GM19328 (cell line): ENCODE data around the gene ENOX2.
"Not testable (repeated sequence)": the region's sequence is repeated elsewhere in the genome, so short reads cannot be mapped to it uniquely, and the experiment has no call there.

Experiments
- ATAC-seq: cut with Tn5 transposase; IDR thresholded peaks from one replicate; pipeline ENCODE4 v1.9.1; 2021; ENCODE audit warnings: mild to moderate bottlenecking, moderate library complexity; ENCODE audit not compliant: unreplicated experiment

The ENOX2 gene

DNA sequence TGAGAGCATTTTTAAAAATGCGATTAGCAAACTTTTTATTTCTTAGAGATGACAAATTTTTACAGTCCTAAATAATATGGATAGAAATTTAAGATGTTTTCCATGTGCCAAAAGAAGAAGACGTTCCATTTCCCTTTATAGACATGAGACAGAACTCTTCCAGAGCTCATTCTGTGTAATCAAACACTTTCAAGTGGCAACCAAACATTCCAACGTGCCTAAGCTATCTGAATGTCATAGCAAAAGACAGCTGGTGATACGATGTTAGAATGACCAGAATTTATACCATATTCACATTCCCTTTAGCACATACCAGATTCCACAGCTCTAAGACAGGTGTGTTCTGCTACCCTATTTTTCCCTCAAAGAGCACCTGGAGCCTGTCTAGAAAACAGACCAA, 133.2 kb downstream of the ENOX2 start:
- no peak for ATAC-seq

GRCh38 chrX:130758072-130758471, 144.9 kb downstream of the ENOX2 start:
- no peak for ATAC-seq

GRCh38 chrX:130756233-130756632, 146.8 kb downstream of the ENOX2 start:
- no peak for ATAC-seq

DNA sequence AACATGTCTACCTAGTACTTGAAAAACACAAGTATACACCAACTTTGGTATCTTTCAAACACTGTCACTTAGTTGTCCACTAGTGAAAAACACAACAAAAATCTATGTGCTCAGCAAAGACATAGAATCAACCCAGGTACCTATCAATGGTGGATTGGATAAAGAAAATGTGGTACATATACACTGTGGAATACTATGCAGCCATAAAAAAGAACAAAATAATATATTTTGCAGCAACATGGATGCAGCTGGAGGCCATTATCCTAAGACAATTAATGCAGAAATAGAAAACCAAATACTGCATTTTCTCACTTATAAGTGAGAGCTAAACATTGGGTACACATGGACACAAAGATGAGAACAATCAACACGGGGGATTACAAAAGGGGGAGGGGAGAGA, 148.7 kb downstream of the ENOX2 start:
- ATAC-seq, result no peak

DNA sequence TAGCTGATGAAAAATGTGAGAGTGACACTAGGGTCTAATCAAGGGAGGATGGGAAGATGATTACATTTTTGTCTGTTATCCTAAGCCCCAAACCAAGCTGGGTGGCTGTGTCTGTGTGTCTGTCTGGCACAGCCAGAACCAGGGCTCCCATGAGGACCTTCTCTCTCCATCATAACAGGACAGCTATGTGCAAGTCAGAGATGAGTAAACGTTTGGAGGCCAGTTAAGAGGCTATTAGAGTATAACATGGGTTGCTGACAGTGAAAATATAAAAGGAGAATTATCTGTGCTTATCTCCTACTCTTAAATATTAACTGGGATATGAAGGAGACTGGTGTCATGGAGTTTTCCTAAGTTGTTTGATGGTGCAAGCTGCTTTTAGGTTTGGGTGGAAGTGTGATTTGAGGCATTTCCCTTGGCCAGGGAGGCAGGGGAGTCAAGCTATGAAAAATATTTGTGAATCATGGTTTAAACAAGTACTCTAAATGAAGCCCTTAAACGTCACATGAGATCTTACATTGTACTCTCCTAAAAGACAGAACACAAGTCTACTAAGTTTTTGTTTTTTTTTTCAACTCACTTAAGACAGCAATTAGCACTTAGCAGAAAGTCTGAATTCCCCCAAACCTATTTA, 156.2 kb downstream of the ENOX2 start:
- ATAC-seq, result no peak

- no peak for ATAC-seq
These were observed 156.9 kb downstream of the ENOX2 start for GRCh38 chrX:130746077-130746476.

DNA sequence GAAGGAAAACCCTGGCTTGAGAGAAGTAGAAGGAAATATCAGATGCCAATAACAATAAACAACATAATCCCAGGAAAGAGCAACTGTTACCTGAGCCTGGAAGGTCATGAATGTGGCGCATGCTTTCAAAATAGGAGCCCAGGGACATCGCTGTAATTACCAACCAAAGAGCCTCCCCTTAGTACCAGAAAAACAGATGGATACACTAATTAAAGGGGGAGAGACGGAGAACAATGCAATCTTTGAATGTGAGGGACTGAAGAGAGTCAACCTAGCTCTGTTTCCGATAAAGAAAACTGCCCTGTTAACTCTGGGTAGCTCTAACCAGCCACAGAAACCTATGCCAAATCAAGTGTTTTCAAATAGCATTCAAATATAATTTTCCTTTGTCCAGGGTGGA, 161.4 kb downstream of the ENOX2 start:
- ATAC-seq, result no peak

DNA sequence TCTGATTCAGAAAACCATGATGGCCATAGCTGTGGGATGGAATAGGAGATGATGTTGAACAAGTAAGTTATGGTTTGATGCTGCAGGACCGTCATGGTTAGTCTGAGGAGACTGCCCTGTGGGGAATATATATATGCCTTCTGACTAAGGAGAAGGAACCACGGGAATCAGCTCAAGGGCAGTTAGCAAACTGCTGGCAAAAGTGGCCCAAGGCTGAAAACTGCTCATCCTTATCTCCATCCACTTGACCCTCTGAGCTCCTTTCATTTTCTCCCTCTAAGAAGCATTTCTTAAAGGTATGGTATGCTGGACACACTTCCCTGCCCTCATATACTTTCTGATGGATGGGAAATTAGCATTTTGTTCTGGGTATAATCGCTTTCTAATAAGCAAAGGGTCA, 161.9 kb downstream of the ENOX2 start:
- ATAC-seq, result no peak

- no peak for ATAC-seq
These were observed 164.3 kb downstream of the ENOX2 start for GRCh38 chrX:130738638-130739195.

DNA sequence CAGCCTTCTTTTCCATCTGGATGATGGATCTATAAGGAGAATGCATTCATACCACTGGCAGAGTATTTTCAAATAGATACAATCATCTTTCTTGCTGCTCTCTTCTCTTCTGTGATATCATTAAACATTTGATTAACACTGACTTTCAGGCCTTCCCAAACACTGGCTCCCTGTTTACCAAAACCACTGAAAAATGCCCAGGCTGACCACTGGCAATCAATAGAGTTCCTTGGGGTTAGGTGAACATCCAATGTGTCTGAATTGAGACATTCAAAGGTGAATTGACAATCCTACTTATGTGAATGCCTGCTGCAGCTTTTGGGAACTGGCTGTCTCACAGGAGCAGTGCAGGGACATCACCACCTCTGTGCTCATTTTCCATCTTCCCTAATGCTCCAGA, 168.3 kb downstream of the ENOX2 start:
- no peak for ATAC-seq

DNA sequence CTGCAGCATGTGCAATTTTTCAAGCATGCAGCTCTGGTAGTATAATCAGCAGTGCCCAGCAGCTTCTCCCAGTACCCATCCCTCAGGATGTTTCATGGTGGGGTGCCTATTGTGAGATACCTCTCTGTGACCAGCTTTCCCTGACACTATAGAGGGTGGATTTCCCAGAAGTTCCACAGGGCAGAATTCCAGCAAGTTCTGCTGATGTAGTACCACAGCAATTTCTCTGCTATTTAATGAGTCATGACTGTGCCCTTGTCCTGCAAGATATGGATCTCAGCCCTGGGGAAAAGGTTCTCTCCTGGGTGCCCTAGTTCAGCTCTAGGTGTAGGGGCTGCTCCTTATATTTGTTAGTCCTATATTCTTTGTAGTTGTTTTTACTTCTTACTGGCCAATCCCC, 174.8 kb downstream of the ENOX2 start:
- no peak for ATAC-seq

- ATAC-seq, result no peak
These were observed 176.3 kb downstream of the ENOX2 start for GRCh38 chrX:130726661-130727060.

DNA sequence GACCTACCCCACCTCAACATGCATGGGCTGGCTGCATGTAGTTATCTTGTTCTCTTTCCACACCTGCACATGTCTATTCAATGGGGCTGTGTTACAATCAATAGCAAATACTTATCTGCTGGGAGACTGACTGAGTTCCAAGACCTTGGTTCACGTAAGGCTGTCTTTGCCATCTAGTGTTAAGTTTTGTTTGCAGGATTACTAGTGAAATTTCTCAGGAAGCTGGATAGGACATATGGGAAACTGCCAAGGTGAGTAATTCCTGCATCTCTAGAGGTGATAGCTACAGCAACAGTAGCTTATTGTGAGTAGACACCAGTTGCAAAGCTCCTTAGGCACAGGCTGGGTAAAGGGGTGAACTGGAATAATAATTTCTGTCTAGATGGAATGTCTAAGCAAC, 177.5 kb downstream of the ENOX2 start:
- no peak for ATAC-seq

GRCh38 chrX:130719413-130719812, 183.6 kb downstream of the ENOX2 start:
- ATAC-seq, result no peak

GRCh38 chrX:130718137-130718536, 184.9 kb downstream of the ENOX2 start:
- ATAC-seq, result no peak

GRCh38 chrX:130716781-130717413, 186.1 kb downstream of the ENOX2 start:
- no peak for ATAC-seq

DNA sequence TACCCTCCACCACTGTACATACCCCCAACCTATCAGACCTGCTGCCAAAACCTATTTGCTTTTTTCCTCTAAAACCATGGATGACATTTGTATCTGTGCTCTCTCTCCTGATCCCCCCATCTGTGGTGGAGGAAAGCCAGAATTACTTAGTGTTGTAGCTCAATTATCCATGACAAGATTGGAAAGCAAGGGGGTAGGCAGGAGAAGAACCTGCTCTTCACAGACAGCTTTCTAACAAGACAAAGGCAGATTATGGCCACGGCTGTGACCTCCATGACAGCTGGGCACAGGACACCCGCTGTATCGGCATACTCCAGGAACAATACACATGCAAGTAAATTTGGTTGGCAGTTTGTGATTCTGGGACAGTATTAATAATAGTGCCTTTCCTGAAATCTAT, 186.7 kb downstream of the ENOX2 start:
- ATAC-seq, result no peak

DNA sequence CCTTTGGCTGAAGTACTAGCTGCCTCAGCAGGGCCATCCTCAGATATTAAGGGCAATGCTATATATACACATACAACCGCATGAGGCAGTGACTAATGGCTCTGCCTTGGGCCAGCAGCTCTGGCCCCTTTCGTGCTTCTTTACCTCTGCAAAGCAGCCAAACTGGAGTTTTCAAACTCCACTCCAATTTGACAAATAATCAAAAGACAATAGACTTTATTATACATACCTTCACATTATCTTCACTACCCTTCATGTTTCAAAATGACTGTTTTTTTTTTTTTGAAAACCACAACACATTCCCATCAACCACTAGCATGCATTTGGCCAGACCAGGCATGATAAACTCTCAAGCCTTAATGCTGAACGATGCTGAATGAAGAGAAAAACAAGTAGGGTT, 187.7 kb downstream of the ENOX2 start:
- ATAC-seq, result no peak

- no peak for ATAC-seq
These were observed 188.3 kb downstream of the ENOX2 start for GRCh38 chrX:130714665-130715064.

DNA sequence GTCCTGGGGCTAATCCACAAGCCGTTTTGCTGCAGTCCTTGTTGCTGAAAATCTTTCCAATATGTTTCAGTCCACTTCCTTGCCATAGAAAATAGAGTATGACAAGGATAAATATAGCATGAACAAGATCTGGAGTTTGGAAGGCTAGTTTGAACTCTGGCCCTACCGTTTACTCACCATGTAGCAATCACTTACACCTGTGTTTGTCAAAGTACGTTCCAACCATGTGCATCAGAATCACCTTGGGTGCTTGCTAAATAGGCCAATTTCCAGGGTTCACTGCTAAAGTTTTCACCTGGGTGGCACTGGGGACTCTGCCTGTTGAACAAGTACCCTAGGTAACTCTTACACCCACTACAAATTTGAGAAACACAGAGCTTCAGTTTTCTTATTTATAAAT, 188.9 kb downstream of the ENOX2 start:
- ATAC-seq, result no peak

DNA sequence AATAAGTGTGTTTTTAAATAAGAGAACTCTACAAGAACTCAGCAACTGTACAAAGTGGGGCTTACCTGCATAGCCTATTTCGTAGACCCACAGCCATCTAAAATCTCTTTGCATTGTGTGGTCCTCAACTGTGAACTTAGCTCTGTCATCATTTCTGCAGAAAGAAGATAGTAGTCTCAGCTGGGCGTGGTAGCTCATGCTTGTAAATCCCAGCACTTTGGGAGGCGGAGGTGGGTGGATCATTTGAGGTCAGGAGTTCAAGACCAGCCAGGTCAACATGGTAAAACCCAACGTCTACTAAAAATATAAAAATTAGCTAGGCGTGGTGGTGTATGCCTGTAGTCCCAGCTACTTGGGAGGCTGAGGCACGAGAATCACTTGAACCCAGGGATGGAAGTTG, 193.8 kb downstream of the ENOX2 start:
- ATAC-seq, result not testable (repeated sequence)

- ATAC-seq, result no peak
These were observed 197.4 kb downstream of the ENOX2 start for GRCh38 chrX:130705591-130705990.
